HEK293 (cell line): Measurements from ENCODE around the gene AAK1.

Source experiments
- CTCF ChIA-PET: fragments of 350-600 bp; formaldehyde crosslinking; extraction: SDS; loops from one replicate; lab custom pipeline; 2021; ENCODE audit warnings: antibody characterized with exemption; lab: Yijun Ruan, JAX
- POLR2A ChIA-PET: fragments of 300-600 bp; formaldehyde crosslinking; extraction: SDS; loops from one replicate; lab custom pipeline; 2020; ENCODE audit warnings: antibody characterized with exemption, inconsistent platforms; lab: Yijun Ruan, JAX
- H3K27ac ChIP-seq: fragments of 200-500 bp; sonication (Bioruptor generic); 2 replicates; pipeline ENCODE4 v1.5.1; 2014; ENCODE audit warnings: low read depth, low read length, control low read depth, inconsistent platforms; ENCODE audit errors: extremely low read depth
- H3K36me3 ChIP-seq, 2 experiments: fragments of 200-500 bp in 1 of 2; sonication (Bioruptor generic) in 1 of 2; 1 replicate in 1 of 2; 2 replicates in 1 of 2; pipeline ENCODE4 v1.5.1; 2014 to 2017; ENCODE audit warnings: inconsistent platforms in 2 of 2, low read length in 2 of 2; ENCODE audit not compliant: control insufficient read depth in 2 of 2, insufficient read depth in 1 of 2
- H3K4me1 ChIP-seq: fragments of 200-500 bp; sonication (Bioruptor generic); 2 replicates; pipeline ENCODE4 v1.5.1; 2014; ENCODE audit warnings: mild to moderate bottlenecking, low read length, inconsistent platforms; ENCODE audit not compliant: control insufficient read depth, insufficient read depth
- H3K4me3 ChIP-seq: 2 replicates; pipeline ENCODE4 v1.5.1; 2011; ENCODE audit warnings: low read depth, mild to moderate bottlenecking, control low read depth, low read length, moderate library complexity
- H3K9me3 ChIP-seq: fragments of 200-500 bp; sonication (Bioruptor generic); 2 replicates; pipeline ENCODE4 v1.5.1; 2014; ENCODE audit warnings: low read depth, low read length, inconsistent platforms; ENCODE audit not compliant: control insufficient read depth, insufficient read depth
- GLI2 ChIP-seq: fragments of 450-650 bp; formaldehyde crosslinking; IDR thresholded peaks from 2 replicates; pipeline ENCODE4; 2017; ENCODE audit warnings: missing biosample characterization, missing genetic modification characterization, low read depth, borderline replicate concordance
- HIC1 ChIP-seq: fragments of 450-650 bp; formaldehyde crosslinking; IDR thresholded peaks from 2 replicates; pipeline ENCODE4 v1.5.1; 2016; ENCODE audit warnings: missing biosample characterization, missing genetic modification characterization
- HOXC10 ChIP-seq: sonication (generic); formaldehyde crosslinking; IDR thresholded peaks from 2 replicates; pipeline ENCODE4 v1.8.1; 2023; ENCODE audit warnings: mild to moderate bottlenecking, missing genetic modification reagents
- MEIS1 ChIP-seq: sonication (generic); formaldehyde crosslinking; IDR thresholded peaks from 2 replicates; pipeline ENCODE4 v1.8.1; 2022; ENCODE audit warnings: missing genetic modification reagents, mild to moderate bottlenecking, borderline replicate concordance
- ZBTB17 ChIP-seq: fragments of 450-650 bp; formaldehyde crosslinking; IDR thresholded peaks from 2 replicates; pipeline ENCODE4 v1.5.1; 2016; ENCODE audit warnings: missing biosample characterization, missing genetic modification characterization
- ZBTB7A ChIP-seq: fragments of 450-650 bp; formaldehyde crosslinking; IDR thresholded peaks from 2 replicates; pipeline ENCODE4 v1.5.1; 2016; ENCODE audit warnings: low read depth, missing biosample characterization, missing genetic modification characterization
- ZFP3 ChIP-seq: fragments of 450-650 bp; formaldehyde crosslinking; IDR thresholded peaks from 2 replicates; pipeline ENCODE4 v1.5.1; 2016; ENCODE audit warnings: low read depth, missing biosample characterization, missing genetic modification characterization
- ZNF221 ChIP-seq: fragments of 450-650 bp; formaldehyde crosslinking; IDR thresholded peaks from 2 replicates; pipeline ENCODE4 v1.5.1; 2017; ENCODE audit warnings: missing biosample characterization, missing genetic modification characterization, borderline replicate concordance
- ZNF292 ChIP-seq: fragments of 450-650 bp; formaldehyde crosslinking; IDR thresholded peaks from 2 replicates; pipeline ENCODE4 v1.5.1; 2016; ENCODE audit warnings: low read depth, missing biosample characterization, missing genetic modification characterization, borderline replicate concordance
- ZNF544 ChIP-seq: fragments of 450-650 bp; formaldehyde crosslinking; IDR thresholded peaks from 2 replicates; pipeline ENCODE4 v1.5.0; 2017; ENCODE audit warnings: missing biosample characterization, missing genetic modification characterization
- ZNF600 ChIP-seq: fragments of 450-650 bp; formaldehyde crosslinking; IDR thresholded peaks from 2 replicates; pipeline ENCODE4 v1.5.1; 2016; ENCODE audit warnings: missing biosample characterization, missing genetic modification characterization
- ZNF629 ChIP-seq: fragments of 450-650 bp; formaldehyde crosslinking; IDR thresholded peaks from 2 replicates; pipeline ENCODE4 v1.5.1; 2017; ENCODE audit warnings: missing biosample characterization, missing genetic modification characterization
- ZNF768 ChIP-seq: fragments of 450-650 bp; formaldehyde crosslinking; IDR thresholded peaks from 2 replicates; pipeline ENCODE4 v1.5.1; 2018; ENCODE audit warnings: missing biosample characterization, mild to moderate bottlenecking, missing genetic modification characterization
- ZNF792 ChIP-seq: fragments of 450-650 bp; formaldehyde crosslinking; IDR thresholded peaks from 2 replicates; pipeline ENCODE4 v1.5.1; 2016; ENCODE audit warnings: missing biosample characterization, missing genetic modification characterization
- ZNF843 ChIP-seq: fragments of 450-650 bp; formaldehyde crosslinking; IDR thresholded peaks from 2 replicates; pipeline ENCODE4 v1.5.1; 2016; ENCODE audit warnings: missing biosample characterization, missing genetic modification characterization
- ZSCAN18 ChIP-seq: fragments of 450-650 bp; formaldehyde crosslinking; IDR thresholded peaks from 2 replicates; pipeline ENCODE4 v1.5.1; 2016; ENCODE audit warnings: missing biosample characterization, missing genetic modification characterization

AAK1 gene

GRCh38 chr2:69603146-69603743 is 40.3 kb downstream of the AAK1 start:
- Histone ChIP-seq H3K4me1 (peaks cover 2% of the 10 kb centered on the region; the same call in 1 of the 2 replicates), H3K4me3 (no peak overlapping the region), H3K36me3 (no peaks in the 10 kb centered on the region), H3K9me3 (no peaks in the 10 kb centered on the region), H3K27ac (no peak overlapping the region)
- POLR2A ChIA-PET = no interaction called here
- CTCF ChIA-PET = interaction anchor here (1.1 kb wide), 1 partner anchor 39 kb away, joined by 6 read pairs; no protein-coding TSS in a partner anchor
- no peak for TF ChIP-seq ZSCAN18 (tag by site-specific recombination)
- 0 out of 2 replicates have a peak, but pooled peaks have one; percentile 19 for TF ChIP-seq ZBTB17 (tag by site-specific recombination)
- no peak for TF ChIP-seq ZNF292

- POLR2A ChIA-PET = no interaction called here
- CTCF ChIA-PET = interaction anchor here (0.5 to 2.6 kb wide), 3 partner anchors 13 to 40 kb away, joined by 3 to 6 read pairs (median 5); no protein-coding TSS in a partner anchor
- Histone ChIP-seq H3K36me3 (no peaks in the 10 kb centered on the region), H3K27ac (no peak overlapping the region), H3K9me3 (no peaks in the 10 kb centered on the region), H3K4me3 (no peak overlapping the region), H3K4me1 (peaks cover 2% of the 10 kb centered on the region; the same call in 1 of the 2 replicates)
- TF ChIP-seq ZNF221 (tag by site-specific recombination) = no peak
- no peak for TF ChIP-seq GLI2 (tag by site-specific recombination)
- TF ChIP-seq ZNF629 = 0 out of 2 replicates have a peak, but pooled peaks have one; percentile 16
- TF ChIP-seq ZNF544 = no peak
- peak; percentile 52; the same call in 1 of the 2 replicates for TF ChIP-seq ZNF600 (tag by site-specific recombination)
- TF ChIP-seq ZFP3 = no peak
- TF ChIP-seq ZNF292 = no peak
These were observed 42.3 kb downstream of the AAK1 start for GRCh38 chr2:69601179-69601612.

- TF ChIP-seq HOXC10 (CRISPR knock-in tag) (no peak), ZNF792 (no peak), ZNF843 (no peak), HIC1 (tag by site-specific recombination) (no peak), MEIS1 (CRISPR knock-in tag) (no peak), ZBTB7A (no peak), ZNF768 (no peak)
- ChIA-PET POLR2A (no interaction called here), CTCF (interaction anchor here (0.7 to 2.6 kb wide), 2 partner anchors 35 to 699 kb away, joined by 3 to 6 read pairs; no protein-coding TSS in a partner anchor)
- H3K27ac ChIP-seq = no peak overlapping the region
- H3K9me3 ChIP-seq = no peaks in the 10 kb centered on the region
- H3K4me3 ChIP-seq = no peak overlapping the region
- peaks cover 2% of the 10 kb centered on the region; the same call in 1 of the 2 replicates for H3K4me1 ChIP-seq
- H3K36me3 ChIP-seq = no peaks in the 10 kb centered on the region
These were observed 43.1 kb downstream of the AAK1 start for GRCh38 chr2:69600425-69600824.
